VCaP (cell line): Measurements from ENCODE around the gene CCNG2.

Experiments used
- H3K27ac ChIP-seq: fragments of 450-650 bp; 2 replicates; pipeline ENCODE4 v1.5.1; 2017
- CTCF ChIP-seq: fragments of 450-650 bp; conservative IDR thresholded peaks from 2 replicates; pipeline ENCODE4 v1.5.1; 2017; ENCODE audit warnings: mild to moderate bottlenecking, moderate library complexity

The CCNG2 gene

GRCh38 chr4:77179519-77179918 is 22.5 kb downstream of the CCNG2 start:
- no peak overlapping the region for H3K27ac ChIP-seq
- no peak for TF ChIP-seq CTCF

- H3K27ac ChIP-seq: no peak overlapping the region
- no peak for TF ChIP-seq CTCF
These were observed 24.7 kb downstream of the CCNG2 start for GRCh38 chr4:77181720-77182119.

GRCh38 chr4:77183777-77184420 is 26.9 kb downstream of the CCNG2 start:
- no peak for TF ChIP-seq CTCF
- no peak overlapping the region for H3K27ac ChIP-seq

- no peak for TF ChIP-seq CTCF
These were observed 28.0 kb downstream of the CCNG2 start for GRCh38 chr4:77184974-77185373.

GRCh38 chr4:77185686-77186085 is 28.7 kb downstream of the CCNG2 start:
- H3K27ac ChIP-seq: no peak overlapping the region

More at GRCh38 chr4:77184974-77185373, 28.0 kb downstream of the CCNG2 start:
- H3K27ac ChIP-seq: no peak overlapping the region

GRCh38 chr4:77187322-77187721 is 30.3 kb downstream of the CCNG2 start:
- no peak for TF ChIP-seq CTCF
- H3K27ac ChIP-seq: no peak overlapping the region

More at GRCh38 chr4:77185686-77186085, 28.7 kb downstream of the CCNG2 start:
- no peak for TF ChIP-seq CTCF

GRCh38 chr4:77188498-77189220 is 31.7 kb downstream of the CCNG2 start:
- TF ChIP-seq CTCF: no peak

More at GRCh38 chr4:77188498-77189220, 31.7 kb downstream of the CCNG2 start:
- no peak overlapping the region for H3K27ac ChIP-seq
